KOPT-K1 (cell line): ENCODE results near the gene COL17A1.

Experiments
- H3K27ac ChIP-seq: fragments of 200-600 bp; sonication (generic); 2 replicates; pipeline ENCODE4 v1.5.1; 2016; ENCODE audit warnings: antibody characterized with exemption, mild to moderate bottlenecking, low read depth, low read length; ENCODE audit not compliant: poor library complexity, severe bottlenecking
- H3K36me3 ChIP-seq: fragments of 200-600 bp; sonication (generic); 2 replicates; pipeline ENCODE4 v1.5.1; 2017; ENCODE audit warnings: antibody characterized with exemption, mild to moderate bottlenecking, low read length, moderate library complexity; ENCODE audit not compliant: insufficient read depth
- H3K9me3 ChIP-seq: fragments of 200-600 bp; sonication (generic); 2 replicates; pipeline ENCODE4 v1.5.1; 2017; ENCODE audit warnings: antibody characterized with exemption, low read length, mild to moderate bottlenecking; ENCODE audit not compliant: insufficient read depth, poor library complexity, severe bottlenecking

COL17A1 gene

GRCh38 chr10:104046651-104047050 lies 39.0 kb downstream of the COL17A1 start:
- H3K9me3 ChIP-seq: no peaks in the 10 kb centered on the region
- no peak overlapping the region for H3K27ac ChIP-seq
- H3K36me3 ChIP-seq: no peaks in the 10 kb centered on the region

- no peaks in the 10 kb centered on the region for H3K9me3 ChIP-seq
- H3K36me3 ChIP-seq: no peaks in the 10 kb centered on the region
- H3K27ac ChIP-seq: no peak overlapping the region
Measured at GRCh38 chr10:104045151-104046089, 40.3 kb downstream of the COL17A1 start.

GRCh38 chr10:104043854-104044253 lies 41.8 kb downstream of the COL17A1 start:
- H3K27ac ChIP-seq: no peak overlapping the region
- H3K36me3 ChIP-seq: no peaks in the 10 kb centered on the region
- no peaks in the 10 kb centered on the region for H3K9me3 ChIP-seq

- Histone ChIP-seq H3K27ac (no peak overlapping the region), H3K9me3 (no peaks in the 10 kb centered on the region), H3K36me3 (no peaks in the 10 kb centered on the region)
Measured at GRCh38 chr10:104043185-104043830, 42.4 kb downstream of the COL17A1 start.

DNA sequence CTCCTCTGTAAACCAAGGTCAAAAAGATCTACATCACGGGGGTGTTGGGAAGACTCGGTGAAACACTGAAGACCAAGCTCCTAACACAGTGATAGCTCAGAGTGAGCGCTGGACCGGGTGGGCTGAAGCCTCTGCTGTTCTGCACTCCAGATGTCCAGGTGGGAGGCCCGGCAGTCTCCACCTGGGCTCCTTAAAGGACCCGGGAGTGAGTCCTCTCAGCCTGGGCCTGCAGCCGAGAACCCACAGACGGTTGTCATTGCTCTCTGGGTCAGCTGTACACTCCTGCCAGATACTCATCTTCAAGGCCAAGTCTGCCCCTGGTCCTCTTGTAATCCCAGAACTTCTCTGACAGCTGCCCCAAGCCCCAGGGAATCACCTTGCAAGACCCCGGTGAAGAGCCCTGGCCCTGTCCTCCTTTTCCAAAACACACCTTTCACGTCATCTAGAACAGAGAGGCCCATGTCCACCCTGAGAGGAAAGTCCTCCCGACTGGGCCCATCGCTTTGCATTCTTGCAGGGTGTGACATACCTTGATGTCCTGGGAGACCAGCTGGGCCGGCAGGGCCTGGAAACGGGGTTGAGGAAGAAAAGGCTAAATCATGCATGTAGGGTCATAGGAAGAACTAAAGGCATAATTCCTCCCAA lies 43.7 kb downstream of the COL17A1 start:
- Histone ChIP-seq H3K36me3 (no peaks in the 10 kb centered on the region), H3K27ac (no peak overlapping the region), H3K9me3 (no peaks in the 10 kb centered on the region)

GRCh38 chr10:104040862-104041789 lies 44.6 kb downstream of the COL17A1 start:
- Histone ChIP-seq H3K36me3 (no peaks in the 10 kb centered on the region), H3K9me3 (no peaks in the 10 kb centered on the region), H3K27ac (no peak overlapping the region)

GRCh38 chr10:104040382-104040781 lies 45.3 kb downstream of the COL17A1 start:
- H3K9me3 ChIP-seq: no peaks in the 10 kb centered on the region
- H3K27ac ChIP-seq: no peak overlapping the region
- no peaks in the 10 kb centered on the region for H3K36me3 ChIP-seq

GRCh38 chr10:104038958-104039752 lies 46.5 kb downstream of the COL17A1 start:
- Histone ChIP-seq H3K9me3 (no peaks in the 10 kb centered on the region), H3K36me3 (no peaks in the 10 kb centered on the region), H3K27ac (no peak overlapping the region)

DNA sequence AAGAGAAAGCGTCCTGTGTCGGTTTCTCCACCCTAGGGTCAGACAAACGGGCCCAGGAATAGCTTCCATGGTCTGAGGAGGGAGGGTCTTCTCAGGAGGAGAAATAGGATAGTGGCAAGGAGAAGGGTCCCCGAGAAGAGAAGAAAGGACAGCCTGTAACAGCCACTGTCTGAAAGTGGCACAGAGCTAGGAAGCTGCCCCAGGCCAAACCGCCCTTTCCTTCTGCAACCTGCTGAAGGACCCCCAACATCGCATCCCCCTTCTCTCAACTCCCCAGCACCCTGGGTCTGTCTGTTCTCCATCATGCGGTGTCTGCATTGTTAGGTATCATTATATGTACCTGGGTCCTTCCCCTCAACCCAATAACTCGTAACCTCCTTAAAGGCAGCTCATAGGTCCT lies 47.1 kb downstream of the COL17A1 start:
- Histone ChIP-seq H3K9me3 (no peaks in the 10 kb centered on the region), H3K27ac (no peak overlapping the region), H3K36me3 (no peaks in the 10 kb centered on the region)

DNA sequence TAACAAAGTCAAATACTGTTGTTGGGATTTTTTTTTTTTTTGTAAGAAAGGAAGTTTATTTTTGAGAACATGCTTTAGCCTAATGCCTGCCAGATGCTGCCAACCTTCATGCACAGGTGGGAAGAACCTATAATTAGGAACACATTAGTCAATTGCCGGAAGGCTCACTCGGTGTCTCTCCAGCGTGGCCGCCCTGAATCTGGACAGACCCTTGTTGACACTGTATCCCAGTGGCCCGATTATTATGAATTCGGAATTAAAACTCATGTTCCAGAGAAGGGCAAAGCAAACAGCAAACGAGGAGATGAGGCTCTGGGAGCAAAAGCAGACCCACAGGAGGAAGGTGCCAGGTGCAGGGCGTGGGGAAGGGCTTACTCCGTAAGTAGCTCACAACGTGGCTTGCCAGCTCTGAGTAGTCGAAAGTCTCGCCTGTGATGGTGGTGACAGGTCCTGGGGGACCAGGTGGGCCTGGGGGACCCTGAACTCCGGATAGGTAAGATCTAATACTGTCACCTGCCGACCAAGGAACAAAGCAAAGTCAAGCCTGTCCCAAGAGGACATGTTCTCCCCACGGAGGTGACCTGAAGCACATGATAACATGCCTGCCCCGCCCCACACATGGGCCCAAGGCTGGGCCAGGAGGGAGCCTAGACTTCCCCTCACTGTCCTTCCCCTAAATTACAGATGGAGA lies 48.3 kb downstream of the COL17A1 start:
- peaks cover 7% of the 10 kb centered on the region for H3K36me3 ChIP-seq
- no peaks in the 10 kb centered on the region for H3K9me3 ChIP-seq
- H3K27ac ChIP-seq: no peak overlapping the region

GRCh38 chr10:104036518-104037260 lies 49.0 kb downstream of the COL17A1 start:
- Histone ChIP-seq H3K27ac (no peak overlapping the region), H3K36me3 (peaks cover 14% of the 10 kb centered on the region), H3K9me3 (no peaks in the 10 kb centered on the region)

DNA sequence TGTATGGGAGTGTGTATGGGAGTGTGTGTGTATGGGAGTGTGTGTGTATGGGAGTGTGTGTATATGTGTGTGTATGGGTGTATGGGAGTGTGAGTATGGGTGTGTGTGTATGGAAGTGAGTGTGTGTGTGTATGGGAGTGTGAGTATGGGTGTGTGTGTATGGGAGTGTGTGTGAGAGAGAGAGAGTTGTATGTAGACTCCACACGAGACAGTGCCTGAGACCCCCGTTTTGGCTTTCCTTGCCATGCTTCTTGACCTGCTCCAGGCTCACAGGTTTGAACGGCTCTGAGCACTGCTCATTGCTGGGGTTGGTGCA lies 49.7 kb downstream of the COL17A1 start:
- Histone ChIP-seq H3K36me3 (peaks cover 14% of the 10 kb centered on the region), H3K27ac (no peak overlapping the region)

More for the DNA sequence above, 49.7 kb downstream of the COL17A1 start:
- no peaks in the 10 kb centered on the region for H3K9me3 ChIP-seq
